Measurements from ENCODE around the gene NSUN3.
A peak's percentile ranks its signal among the peaks of the same experiment; 100 is the strongest.
"Not testable (repeated sequence)": the region's sequence is repeated elsewhere in the genome, so short reads cannot be mapped to it uniquely, and the experiment has no call there.

Gene NSUN3

GRCh38 chr3:94069194-94069813, 6.4 kb downstream of the NSUN3 start:
- DNase-seq: peak; percentile 7

GRCh38 chr3:94070341-94070911, 7.6 kb downstream of the NSUN3 start:
- DNase-seq: no peak

- DNase-seq: no peak
Measured at GRCh38 chr3:94071713-94072284, 8.9 kb downstream of the NSUN3 start.

- DNase-seq: peak; percentile 32
Measured at GRCh38 chr3:94076055-94076454, 13.2 kb downstream of the NSUN3 start.

- not testable (repeated sequence) for DNase-seq
Measured at GRCh38 chr3:94080552-94080951, 17.7 kb downstream of the NSUN3 start.

- DNase-seq: no peak
Measured at GRCh38 chr3:94081884-94082283, 19.0 kb downstream of the NSUN3 start.

GRCh38 chr3:94082391-94082937, 19.6 kb downstream of the NSUN3 start:
- no peak for DNase-seq

- no peak for DNase-seq
Measured at GRCh38 chr3:94083261-94083660, 20.4 kb downstream of the NSUN3 start.

GRCh38 chr3:94089126-94089525, 26.3 kb downstream of the NSUN3 start:
- no peak for DNase-seq

- no peak for DNase-seq
Measured at GRCh38 chr3:94092086-94092485, 29.2 kb downstream of the NSUN3 start.

- DNase-seq: no peak
Measured at GRCh38 chr3:94093151-94093550, 30.3 kb downstream of the NSUN3 start.

GRCh38 chr3:94095111-94095510, 32.2 kb downstream of the NSUN3 start:
- DNase-seq: no peak

- no peak for DNase-seq
Measured at GRCh38 chr3:94098452-94098851, 35.6 kb downstream of the NSUN3 start.

- DNase-seq: no peak
Measured at GRCh38 chr3:94099311-94099710, 36.5 kb downstream of the NSUN3 start.

- DNase-seq: peak; percentile 2
Measured at GRCh38 chr3:94101860-94102259, 39.0 kb downstream of the NSUN3 start.

GRCh38 chr3:94106268-94106667, 43.4 kb downstream of the NSUN3 start:
- DNase-seq: no peak

GRCh38 chr3:94110232-94110631, 47.4 kb downstream of the NSUN3 start:
- not testable (repeated sequence) for DNase-seq

- no peak for DNase-seq
Measured at GRCh38 chr3:94110854-94111253, 48.0 kb downstream of the NSUN3 start.

GRCh38 chr3:94114666-94115065, 51.8 kb downstream of the NSUN3 start:
- no peak for DNase-seq

- peak; percentile 43 for DNase-seq
Measured at GRCh38 chr3:94115482-94115881, 52.6 kb downstream of the NSUN3 start.

- DNase-seq: no peak
Measured at GRCh38 chr3:94117729-94118128, 54.9 kb downstream of the NSUN3 start.

GRCh38 chr3:94118390-94118789, 55.5 kb downstream of the NSUN3 start:
- DNase-seq: no peak

GRCh38 chr3:94121161-94121560, 58.3 kb downstream of the NSUN3 start:
- DNase-seq: no peak

GRCh38 chr3:94127115-94127514, 64.3 kb downstream of the NSUN3 start:
- DNase-seq: no peak
